GM08714 (cell line): ENCODE results near the gene ZNF429.
A peak's percentile ranks its signal among the peaks of the same experiment; 100 is the strongest.
"Not testable (repeated sequence)": the region's sequence is repeated elsewhere in the genome, so short reads cannot be mapped to it uniquely, and the experiment has no call there.

Experiments used
- H3K4me3 ChIP-seq: fragments of 200-500 bp; sonication (Bioruptor generic); 2 replicates; pipeline ENCODE4 v1.5.1; 2014; ENCODE audit warnings: mild to moderate bottlenecking, low read length, inconsistent platforms
- ZNF274 ChIP-seq: IDR thresholded peaks from 2 replicates; pipeline ENCODE4 v1.6.1; 2012; ENCODE audit warnings: mild to moderate bottlenecking, low read depth, low read length

The ZNF429 gene

DNA sequence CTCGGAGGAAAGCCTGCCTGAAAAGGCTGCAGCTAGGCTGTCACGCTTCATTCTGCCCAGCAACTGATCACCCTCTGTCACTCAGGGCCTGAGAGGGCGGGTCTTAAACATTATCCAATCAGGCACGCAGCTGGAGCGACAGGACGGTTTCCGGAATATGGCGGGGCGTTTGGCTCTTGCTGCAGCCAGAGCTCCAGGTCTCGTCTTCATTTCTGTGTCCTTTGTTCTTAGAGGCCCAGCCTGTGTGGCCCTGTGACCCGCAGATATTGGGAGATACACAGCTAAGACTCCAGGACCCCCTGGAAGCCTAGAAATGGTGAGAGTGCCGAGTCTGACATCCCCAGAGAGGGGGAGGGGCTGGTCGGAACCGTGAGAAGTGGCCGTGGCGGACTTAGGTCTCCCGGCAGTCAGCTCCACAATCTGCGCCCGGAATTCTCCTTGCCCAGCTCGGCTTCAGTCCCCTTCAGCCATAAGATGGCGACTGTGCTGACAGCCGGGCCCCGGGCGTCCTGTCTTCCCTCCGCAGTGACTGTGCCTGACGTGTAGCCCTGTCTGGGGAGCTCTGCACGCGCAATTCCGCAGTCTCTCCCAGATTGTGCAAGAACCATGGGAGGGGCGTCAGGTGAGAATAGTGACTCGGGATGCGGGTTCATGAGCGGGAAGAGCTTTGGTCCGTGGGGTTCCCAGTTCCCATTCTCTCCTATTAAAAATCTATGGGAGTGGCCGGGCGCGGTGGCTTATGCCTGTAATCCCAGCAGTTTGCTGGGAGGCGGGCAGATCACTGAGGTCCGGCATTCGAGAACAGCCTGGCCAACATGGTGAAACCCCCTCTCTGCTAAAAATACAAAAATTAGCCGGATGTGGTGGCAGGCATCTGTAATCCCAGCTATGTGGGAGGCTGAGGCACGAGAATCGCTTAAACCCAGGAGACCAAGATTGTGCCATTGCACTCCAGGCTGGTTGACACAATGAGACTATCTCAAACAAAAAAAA is at the start of gene ZNF429:
Gene ZNF429 (plus strand): TSS at position 144 of the 993 bp plus-strand sequence. CDS start 170 bp downstream, at position 314.
- H3K4me3 ChIP-seq: peak within 1 kb of the TSS; percentile 87
- TF ChIP-seq ZNF274: no peak

DNA sequence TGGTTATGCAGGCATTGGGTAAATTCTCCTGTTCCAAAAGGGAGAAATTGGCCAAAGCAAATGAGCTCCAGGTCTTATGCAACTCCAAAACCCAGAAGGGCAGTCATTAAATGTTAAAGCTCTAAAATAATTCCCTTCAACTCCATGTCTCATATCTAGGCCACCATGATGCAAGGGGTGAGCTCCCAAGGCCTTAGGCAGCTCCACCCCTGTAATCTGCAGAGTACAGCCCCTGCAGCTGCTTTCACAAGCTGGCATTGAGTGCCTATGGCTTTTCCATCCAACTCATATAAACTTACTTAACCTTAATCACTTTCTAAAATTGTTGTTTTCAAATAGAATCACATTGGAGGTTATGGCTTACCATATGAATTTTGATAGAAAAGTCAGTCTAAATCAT is 44.7 kb upstream of the ZNF429 start:
- no peak for TF ChIP-seq ZNF274

DNA sequence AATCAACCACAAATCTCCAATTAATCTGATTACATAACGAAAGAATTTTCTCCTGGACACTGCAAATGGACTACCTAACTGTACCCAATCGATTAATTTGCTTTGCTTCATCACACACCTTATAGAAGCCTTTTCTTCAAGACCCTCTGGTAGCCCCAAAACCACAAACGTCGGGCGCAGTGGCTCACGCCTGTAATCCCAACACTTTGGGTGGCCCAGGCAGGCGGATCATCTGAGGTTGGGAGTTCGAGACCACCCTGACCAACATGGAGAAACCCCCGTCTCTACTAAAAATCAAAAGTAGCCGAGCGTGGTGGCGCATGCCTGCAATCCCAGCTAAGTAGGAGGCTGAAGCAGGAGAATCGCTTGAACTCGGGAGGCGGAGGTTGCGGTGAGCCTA is 42.9 kb upstream of the ZNF429 start:
- H3K4me3 ChIP-seq: no peak overlapping the region; the same call in 1 of the 2 replicates
- TF ChIP-seq ZNF274: no peak

More for the DNA sequence above, 44.7 kb upstream of the ZNF429 start:
- no peak overlapping the region for H3K4me3 ChIP-seq

DNA sequence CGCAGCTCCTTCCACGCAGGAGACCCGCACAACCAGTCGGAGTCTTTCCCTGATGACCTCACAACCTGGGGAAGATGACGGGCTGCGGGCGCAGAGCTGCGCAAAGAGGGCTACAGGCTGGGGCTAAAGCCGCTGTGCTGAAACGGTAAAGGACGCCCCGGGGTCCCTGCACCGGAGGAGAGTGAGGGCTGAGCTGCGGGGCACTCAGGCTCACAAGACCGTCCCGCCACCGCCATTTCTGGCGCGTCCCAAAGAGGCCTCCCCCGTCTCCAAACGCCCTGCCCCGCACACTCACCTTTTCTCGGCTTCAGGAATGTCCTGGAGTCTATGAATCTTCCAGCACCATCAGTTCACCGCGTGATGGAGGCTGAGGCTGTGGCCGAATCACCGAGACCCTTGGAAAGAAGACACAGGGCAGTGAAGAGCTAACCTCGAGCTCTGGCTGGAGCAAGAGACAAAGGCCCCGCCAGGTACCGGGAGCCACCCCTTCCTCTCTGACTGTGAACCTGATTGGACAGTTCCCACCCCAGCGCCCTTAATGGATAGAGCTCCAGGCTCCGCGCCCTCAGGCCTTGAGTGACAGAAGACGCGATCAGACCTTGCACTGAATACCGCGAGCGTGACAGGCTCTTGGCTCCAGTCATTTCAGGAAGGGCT is 41.8 kb upstream of the ZNF429 start:
- TF ChIP-seq ZNF274: no peak
- H3K4me3 ChIP-seq: peak overlapping the region; percentile 66; the same call in 1 of the 2 replicates

DNA sequence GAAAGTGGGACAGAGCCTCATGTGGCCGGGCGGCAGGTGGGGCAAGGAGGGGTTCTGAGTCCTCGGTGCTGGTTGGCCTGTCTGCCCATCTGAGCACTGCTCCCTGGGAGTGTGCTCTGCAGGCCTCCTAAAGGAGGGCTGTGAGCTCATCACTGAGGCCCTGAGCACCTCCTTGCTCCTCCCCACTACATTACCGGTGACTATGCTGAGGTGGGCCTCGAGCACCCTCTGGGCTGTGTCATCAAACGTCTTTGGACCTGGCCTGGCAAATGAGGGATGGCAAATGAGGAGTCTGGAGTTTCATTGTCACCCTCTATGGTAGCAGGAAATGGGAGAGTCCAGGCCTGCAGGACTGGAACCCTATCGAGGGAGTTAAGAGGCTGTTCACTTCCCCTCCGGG is 38.8 kb upstream of the ZNF429 start:
- no peak for TF ChIP-seq ZNF274
- H3K4me3 ChIP-seq: no peak overlapping the region

DNA sequence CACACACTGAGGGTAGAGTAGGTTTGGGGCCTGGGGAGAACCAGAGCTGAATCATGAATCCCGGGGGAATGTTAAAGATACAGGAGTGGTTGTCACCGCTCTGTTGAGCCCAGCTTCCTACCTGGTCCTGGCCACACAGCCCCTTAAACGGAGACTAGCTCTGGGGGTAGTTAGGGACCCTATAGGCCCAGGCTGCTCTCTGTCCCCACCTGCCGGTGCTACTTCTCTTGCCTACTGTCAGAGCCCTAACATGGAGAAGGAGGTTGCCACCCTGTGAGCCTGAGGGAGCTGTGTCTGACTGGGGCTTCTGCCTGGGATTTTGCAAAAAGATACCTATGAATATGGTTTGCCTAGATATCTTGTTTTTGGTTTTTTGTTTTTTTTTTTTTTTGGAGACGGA is 36.6 kb upstream of the ZNF429 start:
- no peak overlapping the region for H3K4me3 ChIP-seq
- TF ChIP-seq ZNF274: no peak

DNA sequence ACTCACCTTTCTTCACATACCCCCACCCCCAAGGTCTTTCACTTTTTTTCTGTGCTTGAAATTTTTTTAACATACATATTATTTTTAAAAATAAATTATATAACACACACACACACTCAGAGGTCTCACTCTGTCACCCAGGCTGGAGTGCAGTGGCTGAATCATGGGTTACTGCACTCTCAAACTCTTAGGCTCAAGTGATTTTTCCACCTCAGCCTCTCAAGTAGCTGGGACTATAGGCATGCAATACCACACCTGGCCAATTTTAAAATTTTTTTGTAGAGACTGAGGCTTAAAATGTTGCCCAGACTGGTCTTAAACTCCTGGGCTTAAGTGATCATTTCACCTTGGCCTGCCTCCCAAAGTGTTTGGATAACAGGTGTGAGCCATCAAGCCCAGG is 32.9 kb upstream of the ZNF429 start:
- TF ChIP-seq ZNF274: no peak
- H3K4me3 ChIP-seq: no peak overlapping the region

DNA sequence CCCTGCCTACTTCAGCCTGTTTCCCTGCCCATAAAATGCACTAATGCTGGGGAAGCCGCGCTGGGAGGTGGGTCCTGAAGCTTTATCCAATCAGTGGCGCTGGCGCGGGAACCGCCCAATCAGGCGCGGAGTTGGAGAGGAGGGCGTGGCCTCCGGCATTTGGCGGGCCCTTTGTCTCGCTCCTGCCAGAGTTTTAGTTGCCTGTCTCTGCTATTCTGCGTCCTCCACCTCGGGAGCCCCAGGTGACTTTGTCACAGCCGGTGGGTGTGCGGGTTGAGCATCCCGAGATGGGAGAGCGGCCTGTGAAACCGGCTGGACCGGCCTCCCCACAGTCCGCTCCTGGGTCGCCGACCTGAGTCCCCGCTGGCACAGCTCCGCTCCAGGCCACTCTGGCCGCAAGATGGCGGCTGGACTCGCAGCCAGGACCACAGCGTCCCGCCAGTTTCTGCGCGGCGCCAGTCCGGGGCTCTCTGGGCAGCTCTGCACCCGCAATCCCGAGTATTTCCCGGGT is 30.7 kb upstream of the ZNF429 start:
- no peak for TF ChIP-seq ZNF274
- peak overlapping the region; percentile 66; the same call in 1 of the 2 replicates for H3K4me3 ChIP-seq

DNA sequence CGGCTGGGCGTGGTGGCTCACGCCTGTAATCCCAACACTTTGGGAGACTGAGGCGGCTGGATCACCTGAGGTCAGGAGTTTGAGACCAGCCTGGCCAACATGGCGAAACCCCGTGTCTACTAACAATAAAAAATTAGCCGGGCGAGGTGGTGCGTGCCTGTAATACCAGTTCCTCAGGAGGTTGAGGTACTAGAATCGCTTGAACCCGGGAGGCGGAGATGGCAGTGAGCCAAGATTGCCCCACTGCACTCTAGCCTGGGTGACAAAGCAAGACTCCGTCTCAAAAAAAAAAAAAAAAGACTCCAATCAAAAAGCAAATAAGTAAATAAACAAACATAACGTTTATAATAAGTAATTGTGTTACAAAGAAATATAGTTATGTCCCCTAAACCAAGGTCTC is 23.0 kb upstream of the ZNF429 start:
- H3K4me3 ChIP-seq: not testable (repeated sequence)

DNA sequence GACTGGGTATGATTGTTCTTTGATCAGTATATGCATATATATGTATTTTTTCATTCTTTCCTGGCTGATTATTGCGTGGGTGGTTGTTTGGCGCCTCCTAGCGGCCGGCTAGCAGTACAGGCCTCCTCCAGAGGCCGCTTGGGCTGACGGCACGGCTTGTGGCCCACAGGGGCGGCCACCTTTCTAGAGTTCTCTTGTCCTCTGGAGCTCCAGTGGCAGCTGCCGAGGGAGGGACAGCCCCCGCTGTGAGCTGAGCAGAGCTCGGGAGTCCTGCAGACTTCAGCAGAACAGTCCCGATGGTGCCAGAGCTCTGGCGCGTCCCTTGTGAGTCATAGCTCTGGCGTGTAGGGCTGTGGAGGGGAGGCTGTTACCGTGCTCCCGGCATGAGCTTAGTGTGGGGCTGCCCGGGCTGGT is 22.5 kb upstream of the ZNF429 start:
- no peak overlapping the region; the same call in 1 of the 2 replicates for H3K4me3 ChIP-seq
- no peak for TF ChIP-seq ZNF274

DNA sequence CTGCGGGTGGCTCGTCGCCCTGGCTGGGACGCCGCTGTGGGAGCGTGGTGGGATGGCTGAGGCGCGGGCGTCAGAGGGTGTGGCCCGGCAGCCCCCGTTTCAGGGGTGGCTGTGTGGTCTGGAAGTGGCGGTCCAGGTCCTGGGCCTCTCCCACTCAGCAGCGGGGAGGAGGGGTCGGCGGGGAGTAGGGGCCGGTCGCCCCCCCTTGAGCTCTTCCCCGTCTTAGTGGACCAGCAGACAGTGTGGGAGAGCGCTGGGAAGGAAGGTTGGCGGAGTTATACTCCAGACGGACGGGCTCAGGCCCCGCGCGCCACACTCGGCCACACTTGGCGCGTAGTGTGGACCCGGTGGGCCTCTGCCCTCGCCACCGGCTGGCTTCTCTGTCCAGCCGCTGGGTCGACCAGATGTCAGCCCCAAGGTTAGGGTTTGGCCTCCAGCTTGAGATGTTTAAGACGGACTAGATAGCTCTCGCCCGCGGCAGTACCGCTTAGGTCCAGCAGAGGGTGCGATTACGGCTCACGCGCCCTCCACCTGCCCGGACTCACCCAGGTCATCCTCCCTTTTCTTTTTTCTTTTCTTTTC is 21.7 kb upstream of the ZNF429 start:
- TF ChIP-seq ZNF274: no peak
- H3K4me3 ChIP-seq: peak overlapping the region; percentile 20; the same call in 1 of the 2 replicates

DNA sequence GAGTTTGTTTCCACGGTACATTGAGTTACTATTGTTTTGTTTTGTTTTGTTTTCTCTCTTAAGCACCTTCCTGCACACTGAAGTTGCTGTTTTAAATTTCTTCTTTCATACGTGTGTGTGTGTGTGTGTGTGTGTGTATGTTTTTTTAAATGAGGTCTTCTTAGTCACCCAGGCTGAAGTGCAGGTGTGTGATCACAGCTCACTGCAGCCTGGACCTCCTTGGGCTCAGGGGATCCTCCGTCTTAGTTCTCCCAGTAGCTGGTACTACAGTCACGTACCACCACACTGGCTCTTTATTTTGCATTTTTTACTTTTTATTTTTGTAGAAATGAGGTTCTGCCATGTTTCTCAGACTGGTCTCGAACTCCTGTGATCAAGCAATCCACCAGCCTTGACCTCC is 20.8 kb upstream of the ZNF429 start:
- no peak for TF ChIP-seq ZNF274

DNA sequence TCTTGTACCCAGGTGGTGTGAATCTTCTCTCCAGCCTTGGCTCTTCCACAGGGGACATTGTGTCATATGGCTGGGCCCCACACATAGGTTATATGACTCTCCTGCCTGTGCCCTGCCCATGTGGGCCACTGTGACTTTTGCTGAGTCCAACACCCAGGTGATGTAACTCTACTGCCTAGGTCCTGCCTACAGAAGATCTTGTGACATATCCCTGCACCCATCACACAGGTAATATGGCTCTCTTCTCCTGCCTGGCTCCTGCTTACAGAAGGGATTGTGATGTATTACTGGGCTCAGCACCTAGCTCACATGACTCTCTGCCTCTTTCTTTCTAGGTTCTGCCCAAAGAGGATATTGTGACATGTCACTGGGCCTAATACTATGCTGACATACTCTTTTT is 19.5 kb upstream of the ZNF429 start:
- no peak overlapping the region for H3K4me3 ChIP-seq
- TF ChIP-seq ZNF274: no peak

More for the DNA sequence above, 20.8 kb upstream of the ZNF429 start:
- no peak overlapping the region for H3K4me3 ChIP-seq

DNA sequence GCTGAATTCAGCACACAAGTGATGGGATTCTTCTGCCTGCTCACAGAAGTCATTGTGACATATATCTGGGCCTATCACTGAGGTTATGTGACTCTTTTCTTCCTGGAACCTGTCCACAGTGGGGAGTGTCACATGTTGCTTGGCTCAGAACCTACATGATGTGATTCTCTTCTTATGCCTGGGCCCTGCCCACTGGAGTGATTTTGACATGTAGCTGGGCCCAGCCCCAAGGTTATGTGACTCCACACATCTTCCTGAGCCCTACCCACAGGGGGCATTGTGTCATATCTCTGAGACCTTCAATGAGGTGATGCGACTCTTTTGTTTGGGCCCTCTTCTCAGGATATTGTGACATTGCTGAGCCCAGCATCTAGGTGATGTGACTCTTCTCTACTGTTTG is 17.4 kb upstream of the ZNF429 start:
- no peak overlapping the region for H3K4me3 ChIP-seq
- TF ChIP-seq ZNF274: no peak
